GM12878 (cell line): ENCODE data around the gene CD200R1L. TPM values are rescaled to one million over a fixed set of nuclear protein-coding genes. Genes with fewer than 3 reads are reported as not detected.

ENCODE experiments used
- ATAC-seq: fragments of 200-7000 bp; cut with Tn5 transposase; 3 replicates; pipeline ENCODE4 v1.9.1; 2020; ENCODE audit warnings: mild to moderate bottlenecking, moderate library complexity
- BruUV-seq: library from RNA; stranded (reverse); fragments of 400-500 nt; replicated peaks from 2 replicates; lab custom pipeline; 2021; lab: Mats Ljungman, UMichigan
- CTCF ChIA-PET: fragments of 300-600 bp; sonication (Branson Sonifier 250); formaldehyde crosslinking; extraction: SDS; loops from one replicate; lab custom pipeline; 2021; ENCODE audit warnings: inconsistent platforms; lab: Yijun Ruan, JAX
- POLR2A ChIA-PET: fragments of 350-600 bp; formaldehyde crosslinking; extraction: SDS; loops from one replicate; lab custom pipeline; 2021; ENCODE audit warnings: inconsistent platforms; lab: Charles Lee
- RAD21 ChIA-PET: fragments of 300-600 bp; sonication (Branson Sonifier 250); formaldehyde crosslinking; loops from one replicate; lab custom pipeline; 2023; ENCODE audit warnings: antibody characterized with exemption; ENCODE audit not compliant: unreplicated experiment; lab: Charles Lee
- SMC1A ChIA-PET: fragments of 300-600 bp; sonication (Branson Sonifier 250); formaldehyde crosslinking; loops from one replicate; lab custom pipeline; 2023; ENCODE audit not compliant: unreplicated experiment, uncharacterized antibody; lab: Charles Lee
- DNase-seq: peaks from one replicate; pipeline ENCODE4 v3.0.0-alpha.2; 2011; ENCODE audit warnings: low read depth, low spot score
- FAIRE-seq: peaks from 3 replicates; lab custom pipeline; 2011; peaks lifted over from hg19 to GRCh38; lab: Jason Lieb, UNC
- H2AFZ ChIP-seq: 2 replicates; pipeline ENCODE4 v1.6.0; 2011; ENCODE audit warnings: low read depth, low read length, control low read depth; ENCODE audit not compliant: control insufficient read depth
- H3K27ac ChIP-seq: 2 replicates; pipeline ENCODE4 v1.5.1; 2011; ENCODE audit warnings: control low read depth; ENCODE audit not compliant: control insufficient read depth, insufficient read depth
- H3K27me3 ChIP-seq, 2 experiments: replicated peaks in 1 of 2; 2 replicates each; pipeline versions ENCODE4 v1.6.0 to v1.6.1; 2011; ENCODE audit warnings: low read length in 1 of 2; ENCODE audit not compliant: control insufficient read depth in 2 of 2, insufficient read depth in 2 of 2
- H3K36me3 ChIP-seq, 2 experiments: 2 replicates each; pipeline ENCODE4 v1.5.1; 2011; ENCODE audit warnings: low read length in 1 of 2; ENCODE audit not compliant: control insufficient read depth in 2 of 2, insufficient read depth in 2 of 2
- H3K4me1 ChIP-seq: 2 replicates; pipeline ENCODE4 v1.6.1; 2011; ENCODE audit warnings: mild to moderate bottlenecking, low read length, moderate library complexity, mixed read lengths; ENCODE audit not compliant: control insufficient read depth, insufficient read depth
- H3K4me2 ChIP-seq: 2 replicates; pipeline ENCODE4 v1.6.0; 2011; ENCODE audit warnings: control low read depth; ENCODE audit not compliant: control insufficient read depth, insufficient read depth
- H3K4me3 ChIP-seq: fragments of 200-600 bp; sonication (generic); 2 replicates; pipeline ENCODE4 v1.5.1; 2016
- H3K79me2 ChIP-seq: 2 replicates; pipeline ENCODE4 v1.6.0; 2011; ENCODE audit warnings: low read length; ENCODE audit not compliant: control insufficient read depth, insufficient read depth
- H3K9ac ChIP-seq: 2 replicates; pipeline ENCODE4 v1.8.0; 2011; ENCODE audit warnings: low read length, control low read depth, mixed read lengths; ENCODE audit not compliant: control insufficient read depth, insufficient read depth
- H3K9me3 ChIP-seq: replicated peaks from 3 replicates; pipeline ENCODE4 v1.5.1; 2011; ENCODE audit warnings: mild to moderate bottlenecking, low read length; ENCODE audit not compliant: control insufficient read depth, insufficient read depth
- H4K20me1 ChIP-seq: 2 replicates; pipeline ENCODE4 v1.6.0; 2011; ENCODE audit not compliant: control insufficient read depth, insufficient read depth
- BHLHE40 ChIP-seq, 2 experiments: fragments of 450-650 bp in 1 of 2; IDR thresholded peaks; 2 replicates each; pipeline ENCODE4 v1.6.1; 2011 to 2017; ENCODE audit warnings: low read depth in 2 of 2, borderline replicate concordance in 1 of 2, improper control_type of control experiment in 1 of 2, low read length in 1 of 2, mild to moderate bottlenecking in 1 of 2
- CBFB ChIP-seq: IDR thresholded peaks from 2 replicates; pipeline ENCODE4 v1.6.1; 2016; ENCODE audit warnings: antibody characterized with exemption, low read depth
- E2F8 ChIP-seq: fragments of 450-650 bp; IDR thresholded peaks from 2 replicates; pipeline ENCODE4 v1.6.1; 2018; ENCODE audit warnings: mild to moderate bottlenecking, low read depth, moderate library complexity; ENCODE audit not compliant: partially characterized antibody
- EP300 ChIP-seq, 2 experiments: fragments of 150-350 bp in 1 of 2; IDR thresholded peaks; 2 replicates each; pipeline ENCODE4 v1.6.1; 2011 to 2012; ENCODE audit warnings: low read depth in 2 of 2, low read length in 2 of 2, borderline replicate concordance in 1 of 2, improper control_type of control experiment in 1 of 2, inconsistent platforms in 1 of 2; ENCODE audit not compliant: control insufficient read depth in 1 of 2
- FOXK2 ChIP-seq: fragments of 450-650 bp; IDR thresholded peaks from 2 replicates; pipeline ENCODE4 v1.6.1; 2017; ENCODE audit warnings: mild to moderate bottlenecking, moderate library complexity
- IKZF1 ChIP-seq: fragments of 450-650 bp; conservative IDR thresholded peaks from 2 replicates; pipeline ENCODE4 v1.6.1; 2017; ENCODE audit warnings: antibody characterized with exemption, mild to moderate bottlenecking
- IKZF2 ChIP-seq, 2 experiments: fragments of 450-650 bp; IDR thresholded peaks; 2 replicates each; pipeline ENCODE4 v1.6.1; 2017; ENCODE audit warnings: mild to moderate bottlenecking in 2 of 2, moderate library complexity in 2 of 2
- MYC ChIP-seq: IDR thresholded peaks from 2 replicates; pipeline ENCODE4 v1.6.1; 2011; ENCODE audit warnings: mild to moderate bottlenecking, low read length, moderate library complexity, inconsistent platforms; ENCODE audit not compliant: insufficient read depth, insufficient replicate concordance, insufficient read length, severe bottlenecking
- NR2F1 ChIP-seq: fragments of 450-650 bp; conservative IDR thresholded peaks from 2 replicates; pipeline ENCODE4 v1.6.1; 2017; ENCODE audit warnings: mild to moderate bottlenecking
- POLR2A ChIP-seq: IDR thresholded peaks from 2 replicates; pipeline ENCODE4 v1.6.1; 2011; ENCODE audit warnings: low read depth, mild to moderate bottlenecking, low read length
- POLR2AphosphoS2 ChIP-seq: IDR thresholded peaks from 2 replicates; pipeline ENCODE4 v1.6.1; 2011; ENCODE audit warnings: low read depth, mild to moderate bottlenecking, low read length, improper control_type of control experiment, moderate library complexity
- POLR2AphosphoS5 ChIP-seq: IDR thresholded peaks from 2 replicates; pipeline ENCODE4 v1.6.1; 2011; ENCODE audit warnings: mild to moderate bottlenecking, low read length, inconsistent platforms
- RAD51 ChIP-seq: fragments of 450-650 bp; IDR thresholded peaks from 2 replicates; pipeline ENCODE4 v1.6.1; 2016; ENCODE audit warnings: moderate library complexity, mild to moderate bottlenecking, inconsistent platforms
- RFX5 ChIP-seq: IDR thresholded peaks from 2 replicates; pipeline ENCODE4 v1.6.1; 2011; ENCODE audit warnings: low read depth, low read length, improper control_type of control experiment
- RUNX3 ChIP-seq: IDR thresholded peaks from 2 replicates; pipeline ENCODE4 v1.6.1; 2012; ENCODE audit warnings: low read length, inconsistent platforms
- SMAD1 ChIP-seq: fragments of 450-650 bp; IDR thresholded peaks from 2 replicates; pipeline ENCODE4 v1.6.1; 2018; ENCODE audit warnings: mild to moderate bottlenecking, low read depth; ENCODE audit not compliant: partially characterized antibody
- SMARCA5 ChIP-seq: fragments of 450-650 bp; IDR thresholded peaks from 2 replicates; pipeline ENCODE4 v1.6.1; 2017; ENCODE audit warnings: mild to moderate bottlenecking
- WGBS: methylation state at CpG from one replicate; pipeline ENCODE4 v1.1.6; 2016; ENCODE audit warnings: low lambda C conversion rate; ENCODE audit not compliant: insufficient replicate concordance, insufficient coverage; ENCODE audit errors: missing lambda C conversion rate; 5-methylcytosine and 5-hydroxymethylcytosine counted together
- in situ Hi-C: fragments of 300-500 bp; cut with MboI; formaldehyde crosslinking; loops from 9 replicates; pipeline ENCODE4 v1.14.3; 2018; ENCODE audit warnings: mixed read lengths
- intact Hi-C: fragments of 100-400 bp; cut with micrococcal nuclease; formaldehyde crosslinking; loops from one replicate; pipeline ENCODE4 v1.14.2; 2022; ENCODE audit not compliant: unreplicated experiment
- polyA plus RNA-seq, 11 experiments: library from polyadenylated mRNA; depleted of rRNA in 4 of 11; unstranded in 6 of 11; stranded (reverse) in 5 of 11; fragments of >200 nt; fragmentation: Nextera tagmentation in 4 of 11; fragmentation: Illumina TruSeq in 1 of 11; extraction: Ambion mirVana in 4 of 11; extraction: Trizol in 1 of 11; gene quantifications; 1 replicate in 1 of 11; 2 replicates in 10 of 11; pipeline versions ENCODE4 v1.2.1 to v1.2.3, GENCODE V29; 2011 to 2016; ENCODE audit warnings: inconsistent platforms in 2 of 11, missing spikeins in 2 of 11, low read depth in 1 of 11
- total RNA-seq, 4 experiments: library from RNA; depleted of rRNA in 3 of 4; stranded (reverse); fragments of >200 nt in 3 of 4; fragmentation: Illumina TruSeq in 1 of 4; extraction: Trizol in 1 of 4; gene quantifications; 2 replicates each; pipeline versions ENCODE4 v1.2.1 to v1.2.3, GENCODE V29; 2013 to 2021

Gene CD200R1L
- total and polyA plus RNA-seq, 10 of the 15 experiments (the other 5 are each of a cell fraction or from before 2014, with no cell fraction given): 0.41 TPM; not detected in 9

DNA sequence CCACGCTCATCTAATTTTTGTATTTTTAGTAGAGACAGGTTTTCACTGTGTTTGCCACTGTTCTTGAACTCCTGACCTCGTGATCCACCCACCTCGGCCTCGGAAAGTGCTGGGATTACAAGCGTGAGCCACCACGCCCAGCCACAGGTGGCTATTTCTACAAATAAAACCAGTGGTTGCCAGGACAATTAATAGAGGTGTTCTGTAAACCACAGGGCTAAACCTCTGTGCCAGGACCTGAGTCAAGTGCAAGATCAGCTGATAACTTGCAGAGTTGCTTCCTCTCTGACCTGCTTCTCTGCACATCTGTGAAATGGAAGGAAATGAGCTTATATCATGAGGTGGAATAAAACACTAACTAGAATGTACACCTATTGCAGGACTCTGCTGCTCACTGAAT lies 72.8 kb downstream of the CD200R1L start:
- no TSS peak for BruUV-seq
- H3K27ac ChIP-seq: no peak overlapping the region
- SMC1A ChIA-PET: interaction anchor here (1.0 to 2.3 kb wide), 7 partner anchors 30 to 245 kb away, joined by 3 to 9 read pairs (median 3); no protein-coding TSS in a partner anchor
- no peaks in the 10 kb centered on the region for H4K20me1 ChIP-seq
- H3K4me1 ChIP-seq: 0 out of 2 replicates have a peak, but pooled peaks cover 5% of the 10 kb centered on the region
- no peak overlapping the region for H3K9ac ChIP-seq
- no peak overlapping the region for H2AFZ ChIP-seq
- ATAC-seq: peak; percentile 72
- H3K4me3 ChIP-seq: no peak overlapping the region
- H3K4me2 ChIP-seq: peak overlapping the region; percentile 30
- in situ Hi-C loops: no loop called here
- RAD21 ChIA-PET: interaction anchor here (0.7 to 1.4 kb wide), 6 partner anchors 14 to 245 kb away, joined by 3 to 5 read pairs (median 4); no protein-coding TSS in a partner anchor
- H3K27me3 ChIP-seq: no peaks in the 10 kb centered on the region
- no peaks in the 10 kb centered on the region for H3K36me3 ChIP-seq
- 0 out of 4 replicates have a peak, but pooled peaks of 1 of the 2 experiments have one; percentile 24 for TF ChIP-seq EP300 (IDR thresholded peaks at IDR 0.05; ENCODE audit: borderline replicate concordance in 1 of 2, control insufficient read depth in 1 of 2, low read depth in 2 of 2, low read length in 2 of 2)
- no peak for TF ChIP-seq CBFB
- TF ChIP-seq RAD51: peak; percentile 55; the same call in 1 of the 2 replicates
- no peak for TF ChIP-seq POLR2AphosphoS2
- no peak for TF ChIP-seq MYC
- TF ChIP-seq E2F8: no peak
- TF ChIP-seq SMARCA5: no peak
- 0 out of 2 replicates have a peak, but pooled peaks have one; percentile 16 for TF ChIP-seq IKZF1
- TF ChIP-seq IKZF2 (IDR thresholded peaks at IDR 0.05): peak in 1 of 2 experiments; percentile 31; a peak in 2 of 4 replicates
- peak; percentile 34 to 36; a peak in 2 of 4 replicates for TF ChIP-seq BHLHE40 (IDR thresholded peaks at IDR 0.05; ENCODE audit: borderline replicate concordance in 1 of 2, low read depth in 2 of 2, low read length in 1 of 2)
- TF ChIP-seq NR2F1: peak; percentile 45
- TF ChIP-seq RUNX3: peak; percentile 49
- TF ChIP-seq SMAD1: no peak
- no peak for TF ChIP-seq POLR2AphosphoS5
- no peak for TF ChIP-seq RFX5
- TF ChIP-seq FOXK2: no peak
- no peak for TF ChIP-seq POLR2A
- H3K9me3 ChIP-seq: no peaks in the 10 kb centered on the region
- no peaks in the 10 kb centered on the region for H3K79me2 ChIP-seq
- intact Hi-C loops: no loop called here
- POLR2A ChIA-PET: interaction anchor here (0.6 to 0.7 kb wide), 4 partner anchors 13 to 872 kb away, joined by 3 to 5 read pairs (median 4); a partner anchor contains a TSS
- peak; percentile 40 for DNase-seq
- peak; percentile 23 for FAIRE-seq
- CTCF ChIA-PET: interaction anchor here (0.7 to 1.4 kb wide), 7 partner anchors 25 to 883 kb away, joined by 3 to 7 read pairs (median 3); no protein-coding TSS in a partner anchor
- 1% methylated on average over 6 of the region's 6 CpGs for WGBS
